Activated CD8-positive, alpha-beta T cell treated with anti-CD3 and anti-CD28 coated beads for 36 hours (primary cell): ENCODE results near the gene TRMT61A. TPM values are rescaled to one million over a fixed set of nuclear protein-coding genes. Genes with fewer than 3 reads are reported as not detected.

Source experiments
- ATAC-seq: fragments of 200-7000 bp; cut with Tn5 transposase; one replicate; pipeline ENCODE4 v1.10.0; 2021; ENCODE audit warnings: mild to moderate bottlenecking, moderate library complexity
- CTCF ChIA-PET: fragments of 350-600 bp; sonication (Branson Sonifier 250); formaldehyde crosslinking; loops from one replicate; lab custom pipeline; 2021; ENCODE audit warnings: antibody characterized with exemption; lab: Charles Lee
- POLR2A ChIA-PET: fragments of 350-600 bp; sonication (Branson Sonifier 250); formaldehyde crosslinking; loops from one replicate; lab custom pipeline; 2021; ENCODE audit warnings: antibody characterized with exemption; lab: Charles Lee
- DNase-seq: peaks from one replicate; pipeline ENCODE4 v3.0.0-alpha.2; 2020
- H3K27ac Mint-ChIP-seq: one replicate; pipeline ENCODE4 v1.8.0; 2021; ENCODE audit warnings: mild to moderate bottlenecking, mixed read lengths
- H3K27me3 Mint-ChIP-seq: one replicate; pipeline ENCODE4 v1.8.0; 2021; ENCODE audit warnings: mixed read lengths
- H3K36me3 Mint-ChIP-seq: one replicate; pipeline ENCODE4 v1.8.0; 2021; ENCODE audit warnings: low read depth, mixed read lengths
- H3K4me1 Mint-ChIP-seq: one replicate; pipeline ENCODE4 v1.8.0; 2021; ENCODE audit warnings: low read depth, mixed read lengths
- H3K4me3 Mint-ChIP-seq: one replicate; pipeline ENCODE4 v1.8.0; 2021; ENCODE audit warnings: mild to moderate bottlenecking, moderate library complexity, mixed read lengths
- H3K9me3 Mint-ChIP-seq: one replicate; pipeline ENCODE4 v1.8.0; 2021; ENCODE audit warnings: mixed read lengths
- intact Hi-C: fragments of 100-400 bp; cut with micrococcal nuclease; formaldehyde crosslinking; loops from one replicate; pipeline ENCODE4 v1.10.0; 2022
- total RNA-seq, 2 experiments: library from RNA; stranded (reverse); gene quantifications; one replicate each; pipeline ENCODE4 v1.2.3, GENCODE V29; 2021
- TF ChIP-seq, protein P1 (sequence below): fragments of 200-600 bp; IDR thresholded peaks from one replicate; pipeline ENCODE4 v1.8.0; 2022; ENCODE audit warnings: antibody characterized with exemption, mild to moderate bottlenecking

The TRMT61A gene
- total RNA-seq, 2 experiments from 2014 or later = 9.9 TPM

DNA sequence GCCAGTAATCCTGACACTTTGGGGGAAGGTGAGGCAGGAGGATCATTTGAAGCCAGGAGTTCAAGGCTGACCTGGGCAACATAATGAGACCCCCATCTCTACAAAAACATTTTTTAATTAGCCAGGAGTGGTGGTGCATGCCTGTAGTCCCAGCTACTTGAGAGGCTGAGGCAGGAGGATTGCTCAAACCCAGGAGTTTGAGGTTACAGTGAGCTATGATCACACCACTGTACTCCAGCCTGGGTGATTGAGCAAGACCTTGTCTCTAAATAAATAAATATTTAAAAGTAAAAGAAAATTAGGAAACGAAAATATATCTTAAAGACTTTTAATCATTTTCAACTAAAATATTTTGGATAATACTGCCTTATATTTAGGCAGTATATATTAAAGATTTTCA is 32.2 kb upstream of the TRMT61A start:
- ChIA-PET CTCF (interaction anchor here (1.1 kb wide), 1 partner anchor 119 kb away, joined by 3 read pairs; no protein-coding TSS in a partner anchor), POLR2A (no interaction called here)
- Mint-ChIP-seq H3K4me3 (no peak overlapping the region), H3K4me1 (peaks cover 8% of the 10 kb centered on the region), H3K36me3 (peaks cover 16% of the 10 kb centered on the region), H3K27ac (no peak overlapping the region), H3K9me3 (no peaks in the 10 kb centered on the region), H3K27me3 (no peaks in the 10 kb centered on the region)
- DNase-seq = no peak
- TF ChIP-seq, protein P1, sequence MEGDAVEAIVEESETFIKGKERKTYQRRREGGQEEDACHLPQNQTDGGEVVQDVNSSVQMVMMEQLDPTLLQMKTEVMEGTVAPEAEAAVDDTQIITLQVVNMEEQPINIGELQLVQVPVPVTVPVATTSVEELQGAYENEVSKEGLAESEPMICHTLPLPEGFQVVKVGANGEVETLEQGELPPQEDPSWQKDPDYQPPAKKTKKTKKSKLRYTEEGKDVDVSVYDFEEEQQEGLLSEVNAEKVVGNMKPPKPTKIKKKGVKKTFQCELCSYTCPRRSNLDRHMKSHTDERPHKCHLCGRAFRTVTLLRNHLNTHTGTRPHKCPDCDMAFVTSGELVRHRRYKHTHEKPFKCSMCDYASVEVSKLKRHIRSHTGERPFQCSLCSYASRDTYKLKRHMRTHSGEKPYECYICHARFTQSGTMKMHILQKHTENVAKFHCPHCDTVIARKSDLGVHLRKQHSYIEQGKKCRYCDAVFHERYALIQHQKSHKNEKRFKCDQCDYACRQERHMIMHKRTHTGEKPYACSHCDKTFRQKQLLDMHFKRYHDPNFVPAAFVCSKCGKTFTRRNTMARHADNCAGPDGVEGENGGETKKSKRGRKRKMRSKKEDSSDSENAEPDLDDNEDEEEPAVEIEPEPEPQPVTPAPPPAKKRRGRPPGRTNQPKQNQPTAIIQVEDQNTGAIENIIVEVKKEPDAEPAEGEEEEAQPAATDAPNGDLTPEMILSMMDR = no peak
- intact Hi-C loops = no loop called here
- no peak for ATAC-seq

DNA sequence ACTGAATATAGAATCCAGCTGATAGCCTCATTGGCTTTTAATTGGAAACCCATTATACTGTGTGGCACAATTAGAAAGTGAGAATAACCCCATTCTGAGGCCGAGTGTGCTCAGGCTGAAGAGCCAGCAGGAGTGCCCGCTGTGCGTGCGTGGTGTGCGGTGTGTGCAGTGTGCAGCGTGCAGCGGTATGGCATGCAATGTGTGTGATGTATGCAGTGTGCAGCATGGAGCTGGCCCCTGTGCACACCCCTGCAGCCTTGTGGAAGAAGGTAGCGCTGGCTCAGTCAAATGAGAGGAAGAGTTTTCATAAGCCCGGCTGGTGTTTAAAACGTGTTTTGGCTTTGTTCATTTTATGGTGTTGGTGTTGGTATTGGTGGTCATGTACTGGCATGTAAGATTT is 29.3 kb upstream of the TRMT61A start:
- intact Hi-C loops = no loop called here
- H3K9me3 Mint-ChIP-seq = no peaks in the 10 kb centered on the region
- POLR2A ChIA-PET = interaction anchor here (1.0 kb wide), 1 partner anchor 62 kb away, joined by 4 read pairs; no protein-coding TSS in a partner anchor

DNA sequence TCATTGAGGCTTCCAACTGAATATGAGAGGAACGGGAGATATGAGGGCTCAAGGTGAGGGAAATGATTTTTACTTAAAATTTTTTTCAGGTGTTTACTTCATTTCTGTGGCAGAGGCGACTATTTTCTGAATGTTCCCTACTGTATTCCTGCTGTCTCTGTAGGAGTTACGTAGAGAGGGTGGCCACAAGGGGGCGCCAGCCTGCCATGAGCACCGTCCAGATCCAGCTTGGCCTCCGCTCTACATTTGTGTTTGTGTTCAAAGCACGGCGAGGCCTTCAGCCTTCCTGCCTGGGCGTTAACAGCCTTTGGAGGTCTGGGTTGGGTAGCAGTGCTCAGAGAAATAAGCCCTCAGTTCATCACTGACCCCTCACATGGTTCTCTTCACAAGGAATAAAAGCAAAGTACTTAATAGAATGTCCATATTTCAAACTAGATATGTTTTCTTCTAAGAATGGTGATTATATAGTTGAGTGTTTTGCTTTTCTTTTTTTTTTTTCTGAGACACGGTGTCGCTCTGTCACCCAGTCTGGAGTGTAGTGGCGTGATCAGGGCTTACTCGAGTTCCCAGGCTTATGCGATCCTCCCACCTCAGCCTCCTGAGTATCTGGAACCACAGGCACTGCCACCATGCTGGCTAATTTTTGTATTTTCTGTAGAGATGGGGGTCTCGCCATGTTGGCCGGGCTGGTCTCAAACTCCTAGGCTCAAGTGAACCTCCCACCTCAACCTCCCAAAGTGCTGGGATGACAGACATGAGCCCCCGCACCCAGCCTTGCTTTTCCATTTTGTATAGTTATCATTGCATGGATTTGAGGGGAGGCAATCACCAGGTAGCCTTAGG is 28.6 kb upstream of the TRMT61A start:
- peak overlapping the region; percentile 57 for H3K27ac Mint-ChIP-seq
- ChIA-PET POLR2A (interaction anchor here (1.0 kb wide), 1 partner anchor 61 kb away, joined by 4 read pairs; no protein-coding TSS in a partner anchor), CTCF (interaction anchor here (0.6 to 2.4 kb wide), 17 partner anchors 9 to 166 kb away, joined by 3 to 13 read pairs (median 5); no protein-coding TSS in a partner anchor)
- intact Hi-C loops = no loop called here
- no peaks in the 10 kb centered on the region for H3K27me3 Mint-ChIP-seq
- DNase-seq (peak; percentile 90), ATAC-seq (peak; percentile 96)
- peaks cover 32% of the 10 kb centered on the region for H3K36me3 Mint-ChIP-seq
- H3K4me3 Mint-ChIP-seq = no peak overlapping the region
- H3K4me1 Mint-ChIP-seq = peaks cover 8% of the 10 kb centered on the region
- H3K9me3 Mint-ChIP-seq = no peaks in the 10 kb centered on the region
- TF ChIP-seq, protein P1 = peak; percentile 93

More for the DNA sequence above, 29.3 kb upstream of the TRMT61A start:
- DNase-seq = no peak
- CTCF ChIA-PET = interaction anchor here (0.7 to 2.4 kb wide), 18 partner anchors 9 to 167 kb away, joined by 3 to 9 read pairs (median 4); no protein-coding TSS in a partner anchor
- no peak overlapping the region for H3K27ac Mint-ChIP-seq
- TF ChIP-seq, protein P1 = no peak
- no peaks in the 10 kb centered on the region for H3K27me3 Mint-ChIP-seq
- H3K4me3 Mint-ChIP-seq = no peak overlapping the region
- peaks cover 8% of the 10 kb centered on the region for H3K4me1 Mint-ChIP-seq
- ATAC-seq = peak; percentile 14
- peaks cover 30% of the 10 kb centered on the region for H3K36me3 Mint-ChIP-seq

DNA sequence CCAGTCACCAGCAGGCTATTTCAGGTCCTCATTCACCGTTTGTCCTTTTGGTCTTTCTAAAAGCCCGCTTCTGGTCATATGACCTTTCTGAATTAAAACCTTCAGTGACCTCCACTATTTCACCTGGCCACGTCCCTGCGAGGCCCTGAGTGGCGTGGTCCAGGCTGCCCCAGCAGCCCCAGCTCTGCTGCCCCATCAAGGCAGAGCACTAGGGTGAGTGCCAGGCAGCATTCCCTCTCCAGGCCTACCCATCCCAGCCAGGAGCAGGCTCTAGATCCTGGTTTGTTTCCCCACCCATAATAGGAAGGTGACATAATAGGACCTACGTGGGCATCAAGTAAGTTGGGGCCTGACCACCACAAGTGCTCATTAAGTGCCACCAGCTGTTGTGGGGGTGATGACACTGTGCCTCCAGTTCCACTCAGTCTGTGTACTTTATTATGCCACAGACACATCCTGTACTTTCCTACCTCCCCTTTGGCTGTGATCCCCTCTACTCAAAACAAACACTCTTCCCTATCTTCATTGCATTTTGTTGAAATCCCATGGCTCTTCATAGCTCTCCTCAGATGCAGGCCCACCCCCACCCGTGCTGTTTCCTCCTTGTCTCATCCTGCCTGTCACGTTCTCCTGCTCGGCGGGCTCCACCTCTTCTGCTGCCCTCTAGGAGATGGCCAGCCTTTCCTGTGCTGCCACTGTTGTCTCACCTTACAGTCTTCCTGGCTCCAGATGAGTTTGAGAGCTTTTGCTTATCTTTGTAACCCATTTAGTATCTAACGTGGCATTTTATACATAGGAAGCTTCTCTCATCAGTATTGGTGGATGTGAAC is 27.7 kb upstream of the TRMT61A start:
- Mint-ChIP-seq H3K36me3 (peaks cover 31% of the 10 kb centered on the region), H3K27ac (peak overlapping the region; percentile 40), H3K9me3 (no peaks in the 10 kb centered on the region), H3K27me3 (no peaks in the 10 kb centered on the region), H3K4me1 (peaks cover 8% of the 10 kb centered on the region), H3K4me3 (no peak overlapping the region)
- ChIA-PET POLR2A (no interaction called here), CTCF (interaction anchor here (0.8 to 2.4 kb wide), 6 partner anchors 9 to 46 kb away, joined by 3 to 13 read pairs (median 5); no protein-coding TSS in a partner anchor)
- no peak for ATAC-seq
- TF ChIP-seq, protein P1 = no peak
- no peak for DNase-seq
- intact Hi-C loops = no loop called here
